Activated CD8-positive, alpha-beta T cell treated with anti-CD3 and anti-CD28 coated beads, Interleukin-2, amount 10 ng/mL, durations not matched to agents 7 days and 5 days (primary cell): ENCODE results near the gene MPG. TPM values are rescaled to one million over a fixed set of nuclear protein-coding genes. Genes with fewer than 3 reads are reported as not detected.

Experiments
- ATAC-seq: fragments of 150-1000 bp; cut with Tn5 transposase; one replicate; pipeline ENCODE4 v1.10.0; 2021; ENCODE audit warnings: moderate library complexity
- CTCF ChIA-PET: fragments of 350-600 bp; sonication (Branson Sonifier 250); formaldehyde crosslinking; loops from one replicate; lab custom pipeline; 2021; ENCODE audit warnings: antibody characterized with exemption; lab: Charles Lee
- POLR2A ChIA-PET: fragments of 350-600 bp; sonication (Branson Sonifier 250); formaldehyde crosslinking; loops from one replicate; lab custom pipeline; 2021; ENCODE audit warnings: antibody characterized with exemption; lab: Charles Lee
- DNase-seq: peaks from one replicate; pipeline ENCODE4 v3.0.0-alpha.2; 2020
- H3K27ac Mint-ChIP-seq: one replicate; pipeline ENCODE4 v1.8.0; 2021; ENCODE audit warnings: mild to moderate bottlenecking, mixed read lengths
- H3K27me3 Mint-ChIP-seq: one replicate; pipeline ENCODE4 v1.8.0; 2021; ENCODE audit warnings: low read depth, mixed read lengths
- H3K36me3 Mint-ChIP-seq: one replicate; pipeline ENCODE4 v1.8.0; 2021; ENCODE audit warnings: low read depth, mixed read lengths
- H3K4me1 Mint-ChIP-seq: one replicate; pipeline ENCODE4 v1.8.0; 2021; ENCODE audit warnings: low read depth, mixed read lengths
- H3K4me3 Mint-ChIP-seq: one replicate; pipeline ENCODE4 v1.8.0; 2021; ENCODE audit warnings: mild to moderate bottlenecking, mixed read lengths
- H3K9me3 Mint-ChIP-seq: one replicate; pipeline ENCODE4 v1.8.0; 2022; ENCODE audit warnings: mixed read lengths; ENCODE audit not compliant: insufficient read depth
- total RNA-seq, 2 experiments: library from RNA; stranded (reverse); gene quantifications; one replicate each; pipeline ENCODE4 v1.2.3, GENCODE V29; 2021

The MPG gene
- total RNA-seq, 2 experiments from 2014 or later: 48.6 to 49.3 TPM

- Mint-ChIP-seq H3K9me3 (no peaks in the 10 kb centered on the region), H3K4me3 (no peak overlapping the region), H3K36me3 (peaks cover 13% of the 10 kb centered on the region), H3K27me3 (no peaks in the 10 kb centered on the region), H3K27ac (no peak overlapping the region), H3K4me1 (peaks cover 5% of the 10 kb centered on the region)
- DNase-seq: no peak
- no peak for ATAC-seq
- ChIA-PET CTCF (no interaction called here), POLR2A (interaction anchor here (0.8 kb wide), 1 partner anchor 24 kb away, joined by 3 read pairs; the partner anchor contains the start of gene MPG)
Observed at GRCh38 chr16:102060-102855, 24.2 kb downstream of the MPG start.

GRCh38 chr16:104355-104754 is 26.3 kb downstream of the MPG start:
- no peak overlapping the region for H3K4me3 Mint-ChIP-seq

GRCh38 chr16:104928-105327 is 26.9 kb downstream of the MPG start:
- Mint-ChIP-seq H3K36me3 (peaks cover 21% of the 10 kb centered on the region), H3K27me3 (no peaks in the 10 kb centered on the region), H3K4me1 (no peaks in the 10 kb centered on the region), H3K27ac (no peak overlapping the region), H3K9me3 (no peaks in the 10 kb centered on the region), H3K4me3 (no peak overlapping the region)
- ChIA-PET POLR2A (interaction anchor here (1.2 kb wide), 1 partner anchor 15 kb away, joined by 3 read pairs; no protein-coding TSS in a partner anchor), CTCF (interaction anchor here (1.0 to 5.5 kb wide), 6 partner anchors 9 to 257 kb away, joined by 3 to 70 read pairs (median 8); no protein-coding TSS in a partner anchor)
- DNase-seq (no peak), ATAC-seq (no peak)

More at GRCh38 chr16:104355-104754, 26.3 kb downstream of the MPG start:
- ChIA-PET CTCF (interaction anchor here (1.0 to 5.5 kb wide), 6 partner anchors 9 to 258 kb away, joined by 3 to 70 read pairs (median 8); no protein-coding TSS in a partner anchor), POLR2A (interaction anchor here (1.2 kb wide), 1 partner anchor 14 kb away, joined by 3 read pairs; no protein-coding TSS in a partner anchor)
- Mint-ChIP-seq H3K9me3 (no peaks in the 10 kb centered on the region), H3K36me3 (peaks cover 16% of the 10 kb centered on the region), H3K4me1 (no peaks in the 10 kb centered on the region), H3K27ac (no peak overlapping the region), H3K27me3 (no peaks in the 10 kb centered on the region)
- ATAC-seq (no peak), DNase-seq (no peak)

- peaks cover 21% of the 10 kb centered on the region for H3K36me3 Mint-ChIP-seq
- ATAC-seq: no peak
- DNase-seq: no peak
- H3K4me1 Mint-ChIP-seq: no peaks in the 10 kb centered on the region
- no peaks in the 10 kb centered on the region for H3K9me3 Mint-ChIP-seq
- ChIA-PET CTCF (interaction anchor here (1.2 to 5.5 kb wide), 5 partner anchors 10 to 260 kb away, joined by 3 to 70 read pairs (median 13); no protein-coding TSS in a partner anchor), POLR2A (interaction anchor here (1.2 kb wide), 1 partner anchor 15 kb away, joined by 3 read pairs; no protein-coding TSS in a partner anchor)
- H3K27me3 Mint-ChIP-seq: no peaks in the 10 kb centered on the region
- H3K4me3 Mint-ChIP-seq: no peak overlapping the region
- H3K27ac Mint-ChIP-seq: no peak overlapping the region
Observed at GRCh38 chr16:105521-105920, 27.5 kb downstream of the MPG start.

GRCh38 chr16:106623-107324 is 28.7 kb downstream of the MPG start:
- ChIA-PET CTCF (interaction anchor here (0.7 to 5.5 kb wide), 47 partner anchors 11 to 318 kb away, joined by 3 to 70 read pairs (median 4); partner anchors contain the start of genes HBQ1, LUC7L, MRPL28 and NPRL3), POLR2A (interaction anchor here (0.7 to 1.2 kb wide), 3 partner anchors 29 to 911 kb away, joined by 3 read pairs; no protein-coding TSS in a partner anchor)
- H3K4me1 Mint-ChIP-seq: no peaks in the 10 kb centered on the region
- no peaks in the 10 kb centered on the region for H3K9me3 Mint-ChIP-seq
- no peak overlapping the region for H3K27ac Mint-ChIP-seq
- H3K36me3 Mint-ChIP-seq: peaks cover 24% of the 10 kb centered on the region
- no peaks in the 10 kb centered on the region for H3K27me3 Mint-ChIP-seq
- H3K4me3 Mint-ChIP-seq: no peak overlapping the region
- DNase-seq (peak; percentile 75), ATAC-seq (peak; percentile 89)

GRCh38 chr16:112153-112840 is 34.3 kb downstream of the MPG start:
- POLR2A ChIA-PET: no interaction called here
- H3K27ac Mint-ChIP-seq: no peak overlapping the region
- CTCF ChIA-PET: interaction anchor here (0.7 kb wide), 1 partner anchor 46 kb away, joined by 3 read pairs; no protein-coding TSS in a partner anchor
- DNase-seq (no peak), ATAC-seq (no peak)
- peaks cover 33% of the 10 kb centered on the region for H3K36me3 Mint-ChIP-seq
- no peaks in the 10 kb centered on the region for H3K4me1 Mint-ChIP-seq
- no peaks in the 10 kb centered on the region for H3K27me3 Mint-ChIP-seq
- no peak overlapping the region for H3K4me3 Mint-ChIP-seq
- no peaks in the 10 kb centered on the region for H3K9me3 Mint-ChIP-seq

GRCh38 chr16:114327-114726 is 36.3 kb downstream of the MPG start:
- no peak for DNase-seq
- no peak overlapping the region for H3K4me3 Mint-ChIP-seq
- H3K36me3 Mint-ChIP-seq: peaks cover 28% of the 10 kb centered on the region
- ChIA-PET CTCF (no interaction called here), POLR2A (no interaction called here)
- H3K27ac Mint-ChIP-seq: no peak overlapping the region
- no peak for ATAC-seq
- H3K9me3 Mint-ChIP-seq: no peaks in the 10 kb centered on the region
- no peaks in the 10 kb centered on the region for H3K27me3 Mint-ChIP-seq
- no peaks in the 10 kb centered on the region for H3K4me1 Mint-ChIP-seq

- H3K27me3 Mint-ChIP-seq: no peaks in the 10 kb centered on the region
- no peaks in the 10 kb centered on the region for H3K4me1 Mint-ChIP-seq
- ATAC-seq: no peak
- no peak overlapping the region for H3K4me3 Mint-ChIP-seq
- ChIA-PET CTCF (interaction anchor here (1.5 to 5.1 kb wide), 4 partner anchors 8 to 246 kb away, joined by 5 to 30 read pairs (median 22); partner anchors contain the start of gene HBQ1), POLR2A (no interaction called here)
- DNase-seq: peak; percentile 15
- H3K36me3 Mint-ChIP-seq: peaks cover 21% of the 10 kb centered on the region
- H3K27ac Mint-ChIP-seq: no peak overlapping the region
- no peaks in the 10 kb centered on the region for H3K9me3 Mint-ChIP-seq
Observed at GRCh38 chr16:116015-116414, 38.0 kb downstream of the MPG start.

GRCh38 chr16:117379-118365 is 39.6 kb downstream of the MPG start:
- POLR2A ChIA-PET: no interaction called here
- H3K27ac Mint-ChIP-seq: no peak overlapping the region
- no peaks in the 10 kb centered on the region for H3K9me3 Mint-ChIP-seq
- H3K36me3 Mint-ChIP-seq: peaks cover 13% of the 10 kb centered on the region
- no peaks in the 10 kb centered on the region for H3K4me1 Mint-ChIP-seq
- no peaks in the 10 kb centered on the region for H3K27me3 Mint-ChIP-seq
- CTCF ChIA-PET: interaction anchor here (0.9 to 5.1 kb wide), 13 partner anchors 8 to 247 kb away, joined by 3 to 30 read pairs (median 5); partner anchors contain the start of gene HBQ1
- ATAC-seq: peak; percentile 90
- peak; percentile 74 for DNase-seq
- H3K4me3 Mint-ChIP-seq: no peak overlapping the region

GRCh38 chr16:118857-119256 is 40.8 kb downstream of the MPG start:
- CTCF ChIA-PET: interaction anchor here (0.9 to 5.1 kb wide), 7 partner anchors 11 to 243 kb away, joined by 3 to 30 read pairs (median 15); partner anchors contain the start of gene HBQ1
- ATAC-seq (no peak), DNase-seq (no peak)
- Mint-ChIP-seq H3K4me1 (no peaks in the 10 kb centered on the region), H3K36me3 (peaks cover 10% of the 10 kb centered on the region), H3K27me3 (no peaks in the 10 kb centered on the region), H3K27ac (no peak overlapping the region), H3K9me3 (no peaks in the 10 kb centered on the region), H3K4me3 (no peak overlapping the region)
- POLR2A ChIA-PET: no interaction called here
